ENCODE results near the gene TGFBR3L.

Gene TGFBR3L

DNA sequence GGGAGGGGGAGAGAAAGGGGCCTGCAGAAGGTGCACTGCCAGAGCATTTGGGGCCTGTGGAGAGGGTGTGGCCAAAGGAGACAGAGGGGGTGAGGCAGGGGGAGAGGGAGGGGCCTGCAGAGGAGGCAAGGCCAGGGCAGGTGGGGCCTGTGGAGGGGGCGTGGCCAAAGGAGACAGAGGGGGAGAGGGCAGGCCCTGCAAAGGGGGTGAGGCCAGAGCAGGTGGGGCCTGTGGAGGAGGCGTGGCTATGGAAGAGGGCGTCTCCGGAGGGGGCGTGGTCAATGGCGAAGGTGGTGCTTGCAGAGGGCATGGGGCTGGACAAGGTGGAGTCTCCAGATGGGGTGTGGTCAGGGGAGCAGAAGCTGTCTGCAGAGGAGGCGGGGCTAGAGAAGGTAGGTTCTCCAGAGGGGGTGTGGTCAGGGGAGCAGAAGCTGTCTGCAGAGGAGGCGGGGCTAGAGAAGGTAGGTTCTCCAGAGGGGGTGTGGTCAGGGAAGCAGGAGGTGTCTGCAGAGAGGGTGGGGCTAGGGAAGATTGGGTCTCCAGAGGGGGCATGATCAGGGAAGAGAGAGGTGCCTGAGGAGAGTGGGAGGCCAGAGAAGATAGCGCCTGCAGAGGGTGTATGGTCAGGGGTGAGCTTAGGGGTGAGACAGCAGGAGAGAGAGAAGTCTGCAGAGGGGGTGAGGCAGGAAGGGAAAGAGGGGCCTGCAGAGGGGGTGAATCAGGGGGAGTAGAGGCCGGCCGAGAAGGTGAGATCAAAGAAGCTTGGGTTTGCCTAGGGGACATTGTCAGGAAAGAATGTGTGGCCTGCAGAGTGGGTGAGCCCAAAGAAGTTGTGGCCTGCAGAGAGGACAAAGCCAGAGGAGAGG is 43.8 kb upstream of the TGFBR3L start:
- peak; percentile 30 to 48 (median 38) for DNase-seq
- H3K36me3 ChIP-seq (ENCODE audit: control insufficient read depth, insufficient read depth, low read length), result no peaks in the 10 kb centered on the region
- peaks cover 46% of the 10 kb centered on the region for H3K4me1 ChIP-seq (ENCODE audit: control insufficient read depth, insufficient read depth, low read length, poor library complexity, severe bottlenecking)
- no peak overlapping the region for H3K4me3 ChIP-seq (ENCODE audit: insufficient read depth, low read depth, low read length, poor library complexity, severe bottlenecking)
- no peaks in the 10 kb centered on the region for H3K9me3 ChIP-seq (ENCODE audit: control insufficient read depth, low read length)
- H3K27ac ChIP-seq (ENCODE audit: insufficient read depth, low read length, poor library complexity, severe bottlenecking), result no peak overlapping the region
- H3K27me3 ChIP-seq (replicated peaks; ENCODE audit: control insufficient read depth, insufficient read depth, low read length, poor library complexity, severe bottlenecking), result peaks cover 19% of the 10 kb centered on the region

- Histone ChIP-seq H3K4me1 (ENCODE audit: control insufficient read depth, insufficient read depth, low read length, poor library complexity, severe bottlenecking) (peaks cover 46% of the 10 kb centered on the region), H3K27me3 (replicated peaks; ENCODE audit: control insufficient read depth, insufficient read depth, low read length, poor library complexity, severe bottlenecking) (peaks cover 19% of the 10 kb centered on the region), H3K9me3 (ENCODE audit: control insufficient read depth, low read length) (no peaks in the 10 kb centered on the region), H3K27ac (ENCODE audit: insufficient read depth, low read length, poor library complexity, severe bottlenecking) (no peak overlapping the region), H3K4me3 (ENCODE audit: insufficient read depth, low read depth, low read length, poor library complexity, severe bottlenecking) (no peak overlapping the region), H3K36me3 (ENCODE audit: control insufficient read depth, insufficient read depth, low read length) (no peaks in the 10 kb centered on the region)
- peak; percentile 71 to 86 (median 81) for DNase-seq
Measured at GRCh38 chr19:7871437-7872305, 43.0 kb upstream of the TGFBR3L start.

DNA sequence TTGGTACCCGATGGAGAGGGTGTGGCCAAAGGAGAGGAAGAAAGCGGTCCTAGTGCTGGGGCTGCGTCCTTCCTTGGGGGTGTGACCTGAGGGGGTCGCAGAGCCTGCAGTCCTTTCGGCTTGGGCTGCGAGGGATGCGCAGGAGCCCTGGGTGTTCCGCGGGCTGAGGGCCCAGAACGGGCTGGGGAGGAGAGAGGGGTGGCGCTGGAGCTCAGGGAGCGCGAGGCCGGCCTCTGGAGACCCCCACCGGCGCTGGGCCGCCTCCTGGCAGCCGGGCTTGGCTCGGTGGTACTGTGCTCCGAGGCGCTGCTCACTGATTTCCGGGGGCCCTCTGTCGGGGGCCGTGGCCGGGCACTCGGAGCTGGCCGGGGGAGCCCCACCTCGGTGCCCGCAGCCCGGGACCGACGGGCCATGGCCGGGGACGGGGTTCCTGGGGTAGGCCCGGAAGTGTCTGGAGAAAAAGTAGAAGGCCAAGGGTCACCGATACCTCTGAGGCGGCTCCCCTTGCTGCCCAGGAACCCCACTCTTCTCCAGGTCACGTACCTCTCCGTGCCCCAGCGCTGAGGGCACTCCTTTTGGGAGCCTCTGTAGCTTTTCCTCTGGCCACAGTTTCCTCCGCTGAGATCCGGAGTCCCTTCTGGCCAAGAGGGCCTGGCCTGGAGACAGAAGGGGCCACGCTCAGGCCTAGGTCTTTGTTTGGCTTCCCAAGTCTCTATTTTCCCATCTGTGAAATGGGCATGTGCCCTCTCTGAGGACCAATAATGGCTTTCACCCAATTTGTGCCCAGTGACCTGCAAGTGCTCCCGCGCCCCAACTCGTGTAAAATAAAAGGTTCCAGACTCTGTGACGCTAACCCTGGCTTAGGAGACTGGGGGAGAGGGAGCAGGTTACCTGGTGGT is 42.1 kb upstream of the TGFBR3L start:
- Histone ChIP-seq H3K4me1 (ENCODE audit: control insufficient read depth, insufficient read depth, low read length, poor library complexity, severe bottlenecking) (peaks cover 46% of the 10 kb centered on the region), H3K9me3 (ENCODE audit: control insufficient read depth, low read length) (no peaks in the 10 kb centered on the region), H3K27me3 (replicated peaks; ENCODE audit: control insufficient read depth, insufficient read depth, low read length, poor library complexity, severe bottlenecking) (peaks cover 19% of the 10 kb centered on the region), H3K27ac (ENCODE audit: insufficient read depth, low read length, poor library complexity, severe bottlenecking) (no peak overlapping the region), H3K4me3 (ENCODE audit: insufficient read depth, low read depth, low read length, poor library complexity, severe bottlenecking) (no peak overlapping the region), H3K36me3 (ENCODE audit: control insufficient read depth, insufficient read depth, low read length) (no peaks in the 10 kb centered on the region)
- no peak for DNase-seq

- Histone ChIP-seq H3K4me3 (ENCODE audit: insufficient read depth, low read depth, low read length, poor library complexity, severe bottlenecking) (peak overlapping the region; percentile 35), H3K36me3 (ENCODE audit: control insufficient read depth, insufficient read depth, low read length) (no peaks in the 10 kb centered on the region), H3K27ac (ENCODE audit: insufficient read depth, low read length, poor library complexity, severe bottlenecking) (no peak overlapping the region), H3K27me3 (replicated peaks; ENCODE audit: control insufficient read depth, insufficient read depth, low read length, poor library complexity, severe bottlenecking) (peaks cover 19% of the 10 kb centered on the region), H3K9me3 (ENCODE audit: control insufficient read depth, low read length) (no peaks in the 10 kb centered on the region), H3K4me1 (ENCODE audit: control insufficient read depth, insufficient read depth, low read length, poor library complexity, severe bottlenecking) (peaks cover 44% of the 10 kb centered on the region)
- no peak for DNase-seq
Measured at GRCh38 chr19:7873304-7874075, 41.1 kb upstream of the TGFBR3L start.

DNA sequence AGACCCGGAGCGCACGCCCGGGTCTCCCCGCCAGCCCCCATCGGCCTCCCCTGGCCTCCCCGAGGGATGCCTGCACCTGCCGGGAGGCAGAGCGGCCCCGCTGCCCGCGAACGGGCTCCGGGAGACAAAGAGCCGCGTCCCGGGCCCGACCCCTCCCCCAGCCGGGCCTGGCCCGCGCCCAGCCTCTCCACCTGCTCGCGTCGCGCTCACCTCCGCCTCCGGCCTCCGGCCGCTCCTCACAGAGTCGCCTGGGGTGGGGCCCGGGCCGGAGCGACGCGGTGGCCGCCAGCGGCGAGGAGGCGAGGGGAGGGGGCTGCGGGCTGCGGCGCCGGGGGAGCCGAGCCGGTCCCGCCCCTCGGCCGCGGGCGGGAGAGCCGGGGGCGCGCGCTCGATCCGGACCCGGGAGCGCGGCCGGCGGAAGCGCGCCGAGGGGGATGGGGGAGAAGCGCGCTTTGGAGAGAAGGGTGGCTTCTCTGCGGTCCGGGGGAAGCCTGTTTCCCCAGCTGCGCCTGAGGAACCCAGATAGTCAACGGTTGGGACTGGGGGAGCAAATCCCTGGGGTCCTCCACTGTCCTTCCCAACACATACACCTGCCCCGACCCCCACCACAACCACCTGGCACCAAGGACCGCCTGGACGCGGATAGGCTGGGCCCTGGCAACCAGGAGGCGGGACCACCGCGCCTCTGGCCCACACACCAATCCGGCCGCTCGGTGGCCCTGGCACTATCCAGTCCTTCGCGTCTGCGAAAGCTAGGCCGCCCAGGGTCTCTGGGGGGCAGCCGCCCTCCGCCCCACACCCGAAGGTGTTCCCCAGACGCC is 40.3 kb upstream of the TGFBR3L start, which contains the start of gene PRR36:
Gene PRR36, minus strand, starts transcription at position 315 of the 821 bp plus-strand sequence. CDS start 701 bp downstream, outside the sequence.
- Histone ChIP-seq H3K27me3 (replicated peaks; ENCODE audit: control insufficient read depth, insufficient read depth, low read length, poor library complexity, severe bottlenecking) (peaks cover 19% of the 10 kb centered on the region), H3K27ac (ENCODE audit: insufficient read depth, low read length, poor library complexity, severe bottlenecking) (no peak within 1 kb of the TSS), H3K9me3 (ENCODE audit: control insufficient read depth, low read length) (no peaks in the 10 kb centered on the region), H3K36me3 (ENCODE audit: control insufficient read depth, insufficient read depth, low read length) (no peaks in the 10 kb centered on the region), H3K4me1 (ENCODE audit: control insufficient read depth, insufficient read depth, low read length, poor library complexity, severe bottlenecking) (peaks cover 39% of the 10 kb centered on the region), H3K4me3 (ENCODE audit: insufficient read depth, low read depth, low read length, poor library complexity, severe bottlenecking) (peak within 1 kb of the TSS; percentile 35)
- DNase-seq, result no peak

- peaks cover 19% of the 10 kb centered on the region for H3K27me3 ChIP-seq (replicated peaks; ENCODE audit: control insufficient read depth, insufficient read depth, low read length, poor library complexity, severe bottlenecking)
- DNase-seq, result no peak
- H3K36me3 ChIP-seq (ENCODE audit: control insufficient read depth, insufficient read depth, low read length), result no peaks in the 10 kb centered on the region
- H3K9me3 ChIP-seq (ENCODE audit: control insufficient read depth, low read length), result no peaks in the 10 kb centered on the region
- H3K4me3 ChIP-seq (ENCODE audit: insufficient read depth, low read depth, low read length, poor library complexity, severe bottlenecking), result peak overlapping the region; percentile 32
- no peak overlapping the region for H3K27ac ChIP-seq (ENCODE audit: insufficient read depth, low read length, poor library complexity, severe bottlenecking)
- H3K4me1 ChIP-seq (ENCODE audit: control insufficient read depth, insufficient read depth, low read length, poor library complexity, severe bottlenecking), result peaks cover 34% of the 10 kb centered on the region
Measured at GRCh38 chr19:7874897-7875273, 39.7 kb upstream of the TGFBR3L start.

DNA sequence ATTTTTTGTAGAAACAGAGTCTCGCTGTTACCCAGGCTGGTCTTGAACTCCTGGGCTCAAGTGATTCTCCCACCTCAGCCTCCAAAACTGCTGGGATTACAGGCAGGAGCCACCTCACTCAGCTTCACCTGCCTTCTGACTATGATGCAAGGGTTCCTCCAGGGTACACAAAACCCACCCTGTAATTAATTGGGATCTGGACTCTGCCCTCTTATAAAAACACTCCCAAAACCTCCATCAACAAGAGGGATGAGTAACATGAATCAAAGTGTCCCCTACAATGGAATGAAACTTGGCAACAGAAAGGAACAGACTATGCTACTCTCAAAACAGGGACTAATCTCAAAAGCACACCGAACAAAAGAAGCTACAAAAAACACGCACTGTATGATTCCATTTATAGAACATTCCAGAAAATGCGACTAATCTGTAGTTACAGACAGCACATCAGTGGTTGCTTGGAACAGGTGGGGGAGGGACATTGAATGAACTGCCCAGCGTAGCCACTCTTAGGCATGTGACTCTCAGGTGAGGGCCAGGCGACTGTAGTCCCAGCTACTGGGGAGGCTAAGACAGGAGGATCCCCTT is 37.3 kb upstream of the TGFBR3L start:
- Histone ChIP-seq H3K4me1 (ENCODE audit: control insufficient read depth, insufficient read depth, low read length, poor library complexity, severe bottlenecking) (peaks cover 20% of the 10 kb centered on the region), H3K27ac (ENCODE audit: insufficient read depth, low read length, poor library complexity, severe bottlenecking) (no peak overlapping the region), H3K9me3 (ENCODE audit: control insufficient read depth, low read length) (no peaks in the 10 kb centered on the region), H3K27me3 (replicated peaks; ENCODE audit: control insufficient read depth, insufficient read depth, low read length, poor library complexity, severe bottlenecking) (peaks cover 17% of the 10 kb centered on the region), H3K36me3 (ENCODE audit: control insufficient read depth, insufficient read depth, low read length) (no peaks in the 10 kb centered on the region), H3K4me3 (ENCODE audit: insufficient read depth, low read depth, low read length, poor library complexity, severe bottlenecking) (no peak overlapping the region)
- no peak for DNase-seq

DNA sequence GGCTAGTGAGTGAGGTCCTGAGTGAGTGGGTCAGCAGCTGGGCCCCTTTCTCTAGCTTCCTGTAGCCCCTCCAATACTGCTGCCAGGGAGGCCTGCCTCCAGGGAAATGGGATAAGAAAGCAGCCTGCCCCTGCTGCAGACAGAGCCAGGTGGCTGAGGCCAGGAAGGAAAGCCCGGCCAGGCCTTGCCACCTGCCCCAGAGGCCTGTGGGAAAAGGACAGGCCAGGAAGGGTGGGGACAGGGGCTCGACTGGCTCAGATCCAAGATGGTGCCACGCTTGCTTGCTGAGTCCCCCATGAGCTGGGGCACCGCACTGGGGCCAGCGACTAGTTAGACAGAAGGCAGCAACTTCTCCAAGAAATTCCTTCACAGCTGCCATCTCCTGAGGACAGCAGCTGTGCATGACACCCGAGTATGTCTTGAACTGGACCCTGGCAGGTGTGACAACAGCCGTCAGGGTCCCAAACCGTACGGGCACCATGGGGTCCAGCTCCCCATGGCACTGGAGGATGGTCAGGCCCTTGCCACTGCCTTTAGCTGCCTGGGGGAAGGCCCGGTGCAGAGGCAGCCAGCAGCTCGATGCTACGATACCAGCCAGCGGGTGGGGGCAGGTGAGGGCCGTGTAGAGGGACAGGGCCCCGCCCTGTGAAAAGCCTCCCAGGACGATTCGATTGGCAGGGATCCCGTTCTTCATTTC is 35.4 kb upstream of the TGFBR3L start:
- H3K9me3 ChIP-seq (ENCODE audit: control insufficient read depth, low read length), result no peaks in the 10 kb centered on the region
- DNase-seq, result no peak
- H3K36me3 ChIP-seq (ENCODE audit: control insufficient read depth, insufficient read depth, low read length), result no peaks in the 10 kb centered on the region
- no peak overlapping the region for H3K4me3 ChIP-seq (ENCODE audit: insufficient read depth, low read depth, low read length, poor library complexity, severe bottlenecking)
- peaks cover 7% of the 10 kb centered on the region for H3K4me1 ChIP-seq (ENCODE audit: control insufficient read depth, insufficient read depth, low read length, poor library complexity, severe bottlenecking)
- no peak overlapping the region for H3K27ac ChIP-seq (ENCODE audit: insufficient read depth, low read length, poor library complexity, severe bottlenecking)
- no peaks in the 10 kb centered on the region for H3K27me3 ChIP-seq (replicated peaks; ENCODE audit: control insufficient read depth, insufficient read depth, low read length, poor library complexity, severe bottlenecking)
